ENCODE data around the gene EGLN1.

EGLN1 gene

GRCh38 chr1:231397886-231398671, 24.0 kb downstream of the EGLN1 start:
- no peak for DNase-seq (ENCODE audit: low read depth in 3 of 3)

GRCh38 chr1:231396643-231397042, 25.4 kb downstream of the EGLN1 start:
- DNase-seq (ENCODE audit: low read depth in 3 of 3): no peak

GRCh38 chr1:231395998-231396390, 26.1 kb downstream of the EGLN1 start:
- no peak for DNase-seq (ENCODE audit: low read depth in 3 of 3)

GRCh38 chr1:231395076-231395997, 26.8 kb downstream of the EGLN1 start:
- DNase-seq (ENCODE audit: low read depth in 3 of 3): no peak

GRCh38 chr1:231393668-231394067, 28.4 kb downstream of the EGLN1 start:
- DNase-seq (ENCODE audit: low read depth in 3 of 3): no peak

- DNase-seq (ENCODE audit: low read depth in 3 of 3): no peak
These were observed 29.5 kb downstream of the EGLN1 start for GRCh38 chr1:231392389-231393131.

GRCh38 chr1:231390071-231390470, 32.0 kb downstream of the EGLN1 start:
- DNase-seq (ENCODE audit: low read depth in 3 of 3): no peak

GRCh38 chr1:231387770-231388669, 34.1 kb downstream of the EGLN1 start:
- DNase-seq (ENCODE audit: low read depth in 3 of 3): no peak

GRCh38 chr1:231386466-231386865, 35.6 kb downstream of the EGLN1 start:
- DNase-seq (ENCODE audit: low read depth in 3 of 3): no peak

GRCh38 chr1:231385416-231385748, 36.7 kb downstream of the EGLN1 start:
- no peak for DNase-seq (ENCODE audit: low read depth in 3 of 3)

- DNase-seq (ENCODE audit: low read depth in 3 of 3): no peak
These were observed 37.2 kb downstream of the EGLN1 start for GRCh38 chr1:231384696-231385415.

- DNase-seq (ENCODE audit: low read depth in 3 of 3): no peak
These were observed 38.8 kb downstream of the EGLN1 start for GRCh38 chr1:231383159-231383860.

GRCh38 chr1:231382426-231382825, 39.7 kb downstream of the EGLN1 start:
- no peak for DNase-seq (ENCODE audit: low read depth in 3 of 3)

GRCh38 chr1:231381729-231382128, 40.4 kb downstream of the EGLN1 start:
- no peak for DNase-seq (ENCODE audit: low read depth in 3 of 3)

GRCh38 chr1:231376875-231377549, 45.1 kb downstream of the EGLN1 start:
- DNase-seq (ENCODE audit: low read depth in 3 of 3): no peak

GRCh38 chr1:231376101-231376500, 46.0 kb downstream of the EGLN1 start:
- DNase-seq (ENCODE audit: low read depth in 3 of 3): no peak

GRCh38 chr1:231374394-231374793, 47.7 kb downstream of the EGLN1 start:
- no peak for DNase-seq (ENCODE audit: low read depth in 3 of 3)

GRCh38 chr1:231372501-231372900, 49.6 kb downstream of the EGLN1 start:
- no peak for DNase-seq (ENCODE audit: low read depth in 3 of 3)

- no peak for DNase-seq (ENCODE audit: low read depth in 3 of 3)
These were observed 52.8 kb downstream of the EGLN1 start for GRCh38 chr1:231369282-231369681.
